Activated CD8-positive, alpha-beta memory T cell treated with anti-CD3 and anti-CD28 coated beads, Interleukin-2, amount 10 ng/mL, durations not matched to agents 7 days and 5 days (primary cell): ENCODE data around the gene DCLK1. TPM values are rescaled to one million over a fixed set of nuclear protein-coding genes. Genes with fewer than 3 reads are reported as not detected.

Experiments used
- ATAC-seq: fragments of 150-1000 bp; cut with Tn5 transposase; one replicate; pipeline ENCODE4 v1.10.0; 2021; ENCODE audit warnings: moderate library complexity
- CTCF ChIA-PET: fragments of 350-600 bp; sonication (Branson Sonifier 250); formaldehyde crosslinking; loops from one replicate; lab custom pipeline; 2021; ENCODE audit warnings: antibody characterized with exemption; lab: Charles Lee
- DNase-seq: peaks from one replicate; pipeline ENCODE4 v3.0.0-alpha.2; 2020
- H3K27ac Mint-ChIP-seq: one replicate; pipeline ENCODE4 v1.8.0; 2021; ENCODE audit warnings: mild to moderate bottlenecking, mixed read lengths
- H3K27me3 Mint-ChIP-seq: one replicate; pipeline ENCODE4 v1.8.0; 2021; ENCODE audit warnings: mixed read lengths
- H3K36me3 Mint-ChIP-seq: one replicate; pipeline ENCODE4 v1.8.0; 2021; ENCODE audit warnings: mild to moderate bottlenecking, mixed read lengths
- H3K4me1 Mint-ChIP-seq: one replicate; pipeline ENCODE4 v1.8.0; 2021; ENCODE audit warnings: mixed read lengths
- H3K4me3 Mint-ChIP-seq: one replicate; pipeline ENCODE4 v1.8.0; 2021; ENCODE audit warnings: mild to moderate bottlenecking, moderate library complexity, mixed read lengths
- H3K9me3 Mint-ChIP-seq: one replicate; pipeline ENCODE4 v1.8.0; 2022; ENCODE audit warnings: low read depth, mixed read lengths
- total RNA-seq, 2 experiments: library from RNA; stranded (reverse); gene quantifications; one replicate each; pipeline ENCODE4 v1.2.3, GENCODE V29; 2021

The DCLK1 gene
- total RNA-seq, 2 experiments from 2014 or later, result not detected

GRCh38 chr13:36067746-36068381, 63.3 kb downstream of the DCLK1 start:
- no peak for DNase-seq
- Mint-ChIP-seq H3K27me3 (no peaks in the 10 kb centered on the region), H3K27ac (no peak overlapping the region), H3K4me3 (no peak overlapping the region), H3K9me3 (peaks cover 2% of the 10 kb centered on the region), H3K4me1 (no peaks in the 10 kb centered on the region), H3K36me3 (no peaks in the 10 kb centered on the region)
- no peak for ATAC-seq
- CTCF ChIA-PET, result no interaction called here

GRCh38 chr13:36062249-36062648, 68.9 kb downstream of the DCLK1 start:
- Mint-ChIP-seq H3K4me1 (no peaks in the 10 kb centered on the region), H3K4me3 (no peak overlapping the region), H3K27ac (no peak overlapping the region), H3K36me3 (no peaks in the 10 kb centered on the region), H3K9me3 (peaks cover 2% of the 10 kb centered on the region), H3K27me3 (no peaks in the 10 kb centered on the region)
- DNase-seq, result no peak
- ATAC-seq, result no peak
- CTCF ChIA-PET, result no interaction called here

GRCh38 chr13:36061621-36062020, 69.6 kb downstream of the DCLK1 start:
- ATAC-seq (no peak), DNase-seq (no peak)
- Mint-ChIP-seq H3K36me3 (no peaks in the 10 kb centered on the region), H3K9me3 (peaks cover 2% of the 10 kb centered on the region), H3K4me3 (no peak overlapping the region), H3K27ac (no peak overlapping the region), H3K4me1 (no peaks in the 10 kb centered on the region), H3K27me3 (no peaks in the 10 kb centered on the region)
- CTCF ChIA-PET, result no interaction called here

GRCh38 chr13:36061054-36061453, 70.1 kb downstream of the DCLK1 start:
- Mint-ChIP-seq H3K4me3 (no peak overlapping the region), H3K36me3 (no peaks in the 10 kb centered on the region), H3K27me3 (no peaks in the 10 kb centered on the region), H3K27ac (no peak overlapping the region), H3K9me3 (no peaks in the 10 kb centered on the region), H3K4me1 (no peaks in the 10 kb centered on the region)
- CTCF ChIA-PET, result no interaction called here
- DNase-seq (no peak), ATAC-seq (no peak)

GRCh38 chr13:36059321-36059720, 71.9 kb downstream of the DCLK1 start:
- DNase-seq, result no peak
- H3K27me3 Mint-ChIP-seq, result no peaks in the 10 kb centered on the region
- CTCF ChIA-PET, result no interaction called here
- no peak for ATAC-seq
- H3K4me3 Mint-ChIP-seq, result no peak overlapping the region
- H3K9me3 Mint-ChIP-seq, result peaks cover 3% of the 10 kb centered on the region
- H3K27ac Mint-ChIP-seq, result no peak overlapping the region
- no peaks in the 10 kb centered on the region for H3K36me3 Mint-ChIP-seq
- no peaks in the 10 kb centered on the region for H3K4me1 Mint-ChIP-seq

- Mint-ChIP-seq H3K9me3 (peaks cover 3% of the 10 kb centered on the region), H3K4me3 (no peak overlapping the region), H3K36me3 (no peaks in the 10 kb centered on the region), H3K27ac (no peak overlapping the region), H3K27me3 (no peaks in the 10 kb centered on the region), H3K4me1 (no peaks in the 10 kb centered on the region)
- CTCF ChIA-PET, result no interaction called here
- ATAC-seq, result no peak
- no peak for DNase-seq
Observed at GRCh38 chr13:36058116-36058515, 73.1 kb downstream of the DCLK1 start.

- CTCF ChIA-PET, result no interaction called here
- no peaks in the 10 kb centered on the region for H3K27me3 Mint-ChIP-seq
- H3K4me1 Mint-ChIP-seq, result no peaks in the 10 kb centered on the region
- no peak overlapping the region for H3K27ac Mint-ChIP-seq
- H3K9me3 Mint-ChIP-seq, result peaks cover 3% of the 10 kb centered on the region
- no peak overlapping the region for H3K4me3 Mint-ChIP-seq
- DNase-seq (no peak), ATAC-seq (no peak)
- no peaks in the 10 kb centered on the region for H3K36me3 Mint-ChIP-seq
Observed at GRCh38 chr13:36057547-36057946, 73.6 kb downstream of the DCLK1 start.

GRCh38 chr13:36057041-36057440, 74.1 kb downstream of the DCLK1 start:
- Mint-ChIP-seq H3K36me3 (no peaks in the 10 kb centered on the region), H3K27me3 (no peaks in the 10 kb centered on the region), H3K4me1 (no peaks in the 10 kb centered on the region), H3K4me3 (no peak overlapping the region), H3K9me3 (peaks cover 3% of the 10 kb centered on the region), H3K27ac (no peak overlapping the region)
- DNase-seq (no peak), ATAC-seq (no peak)
- CTCF ChIA-PET, result no interaction called here

GRCh38 chr13:36055366-36055765, 75.8 kb downstream of the DCLK1 start:
- CTCF ChIA-PET, result no interaction called here
- Mint-ChIP-seq H3K27me3 (no peaks in the 10 kb centered on the region), H3K4me1 (no peaks in the 10 kb centered on the region), H3K36me3 (no peaks in the 10 kb centered on the region), H3K27ac (no peak overlapping the region), H3K4me3 (no peak overlapping the region), H3K9me3 (peaks cover 3% of the 10 kb centered on the region)
- ATAC-seq, result no peak
- DNase-seq, result no peak

- ATAC-seq (no peak), DNase-seq (no peak)
- H3K27me3 Mint-ChIP-seq, result no peaks in the 10 kb centered on the region
- H3K36me3 Mint-ChIP-seq, result no peaks in the 10 kb centered on the region
- H3K4me1 Mint-ChIP-seq, result no peaks in the 10 kb centered on the region
- H3K4me3 Mint-ChIP-seq, result no peak overlapping the region
- H3K27ac Mint-ChIP-seq, result no peak overlapping the region
- CTCF ChIA-PET, result no interaction called here
- peaks cover 6% of the 10 kb centered on the region for H3K9me3 Mint-ChIP-seq
Observed at GRCh38 chr13:36054041-36054440, 77.1 kb downstream of the DCLK1 start.

GRCh38 chr13:36051082-36051481, 80.1 kb downstream of the DCLK1 start:
- H3K4me3 Mint-ChIP-seq, result no peak overlapping the region
- no peak overlapping the region for H3K27ac Mint-ChIP-seq
- ATAC-seq (no peak), DNase-seq (no peak)
- CTCF ChIA-PET, result no interaction called here
- H3K4me1 Mint-ChIP-seq, result no peaks in the 10 kb centered on the region
- no peaks in the 10 kb centered on the region for H3K27me3 Mint-ChIP-seq
- H3K36me3 Mint-ChIP-seq, result no peaks in the 10 kb centered on the region
- peaks cover 7% of the 10 kb centered on the region for H3K9me3 Mint-ChIP-seq

GRCh38 chr13:36046672-36047071, 84.5 kb downstream of the DCLK1 start:
- ATAC-seq, result no peak
- Mint-ChIP-seq H3K9me3 (peaks cover 7% of the 10 kb centered on the region), H3K27me3 (no peaks in the 10 kb centered on the region), H3K4me3 (no peak overlapping the region), H3K4me1 (no peaks in the 10 kb centered on the region), H3K27ac (no peak overlapping the region), H3K36me3 (no peaks in the 10 kb centered on the region)
- no peak for DNase-seq
- CTCF ChIA-PET, result no interaction called here

GRCh38 chr13:36038785-36039555, 92.2 kb downstream of the DCLK1 start:
- CTCF ChIA-PET, result no interaction called here
- Mint-ChIP-seq H3K36me3 (no peaks in the 10 kb centered on the region), H3K9me3 (peaks cover 1% of the 10 kb centered on the region), H3K4me1 (no peaks in the 10 kb centered on the region), H3K4me3 (no peak overlapping the region), H3K27ac (no peak overlapping the region), H3K27me3 (no peaks in the 10 kb centered on the region)
- DNase-seq (no peak), ATAC-seq (no peak)

GRCh38 chr13:36033035-36033434, 98.1 kb downstream of the DCLK1 start:
- no peak for DNase-seq
- Mint-ChIP-seq H3K27me3 (no peaks in the 10 kb centered on the region), H3K4me3 (no peak overlapping the region), H3K36me3 (no peaks in the 10 kb centered on the region), H3K27ac (no peak overlapping the region), H3K9me3 (peaks cover 6% of the 10 kb centered on the region), H3K4me1 (no peaks in the 10 kb centered on the region)
- CTCF ChIA-PET, result no interaction called here
- no peak for ATAC-seq
